ENCODE measurements around the gene ATP6V1G3. TPM values are rescaled to one million over a fixed set of nuclear protein-coding genes. Genes with fewer than 3 reads are reported as not detected.

The ATP6V1G3 gene
- total and polyA plus RNA-seq, 2 of the 4 experiments (the other 2 are of a cell fraction) = not detected

DNA sequence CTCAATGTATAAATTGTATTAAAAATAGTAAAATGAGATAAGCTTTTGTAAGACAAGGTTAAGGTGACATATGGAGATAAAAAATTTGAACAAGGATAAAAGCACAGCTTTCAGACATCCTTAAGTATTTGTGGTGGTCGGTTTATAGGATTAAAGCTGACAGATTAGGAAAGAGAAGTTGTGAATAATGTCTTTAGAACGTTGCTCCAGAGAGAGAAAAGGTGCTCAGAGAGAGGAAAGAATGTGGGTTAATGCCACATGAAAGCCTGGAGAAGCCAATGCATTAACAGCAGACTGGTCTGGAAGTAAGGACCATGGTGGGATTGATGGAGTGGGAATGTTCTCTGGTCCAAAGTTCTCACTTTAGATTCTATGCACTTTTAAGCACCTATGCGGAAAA is 44.8 kb downstream of the ATP6V1G3 start:
- H4K8ac ChIP-seq (ENCODE audit: low read depth in 2 of 2, low read length in 2 of 2) = peak overlapping the region; percentile 9 to 86; a peak in 3 of 4 replicates
- H3K23ac ChIP-seq (ENCODE audit: low read depth, low read length) = peak overlapping the region; percentile 63
- H3K4me1 ChIP-seq (ENCODE audit: control insufficient read depth, insufficient read depth, low read length) = peaks cover 31% of the 10 kb centered on the region
- no peaks in the 10 kb centered on the region for H3K36me3 ChIP-seq (ENCODE audit: control insufficient read depth, insufficient read depth, low read length)
- peak overlapping the region; percentile 95; the same call in 1 of the 2 replicates for H2AK5ac ChIP-seq (ENCODE audit: low read depth, low read length)
- no peak for TF ChIP-seq POLR2A (IDR thresholded peaks at IDR 0.05; ENCODE audit: low read depth, low read length)
- TF ChIP-seq USF2 (IDR thresholded peaks at IDR 0.05; ENCODE audit: low read depth, low read length) = no peak
- no peak for TF ChIP-seq SMC3 (IDR thresholded peaks at IDR 0.05; ENCODE audit: low read depth, low read length)
- TF ChIP-seq RFX5 (IDR thresholded peaks at IDR 0.05; ENCODE audit: low read depth, low read length) = no peak
- no peak for TF ChIP-seq NFE2L2 (IDR thresholded peaks at IDR 0.05; ENCODE audit: low read depth, low read length)
- no peak for TF ChIP-seq CHD1 (IDR thresholded peaks at IDR 0.05; ENCODE audit: low read depth, low read length)
- no peak for TF ChIP-seq MXI1 (IDR thresholded peaks at IDR 0.05; ENCODE audit: borderline replicate concordance, low read depth, low read length)
- TF ChIP-seq CEBPB (IDR thresholded peaks at IDR 0.05; ENCODE audit: low read depth, low read length) = no peak
- TF ChIP-seq MAZ (IDR thresholded peaks at IDR 0.05; ENCODE audit: borderline replicate concordance, low read depth, low read length) = no peak
- no peak for TF ChIP-seq RCOR1 (IDR thresholded peaks at IDR 0.05; ENCODE audit: insufficient replicate concordance, low read length)
- no peak for TF ChIP-seq FOS (IDR thresholded peaks at IDR 0.05; ENCODE audit: low read depth, low read length)
- TF ChIP-seq, protein P1, sequence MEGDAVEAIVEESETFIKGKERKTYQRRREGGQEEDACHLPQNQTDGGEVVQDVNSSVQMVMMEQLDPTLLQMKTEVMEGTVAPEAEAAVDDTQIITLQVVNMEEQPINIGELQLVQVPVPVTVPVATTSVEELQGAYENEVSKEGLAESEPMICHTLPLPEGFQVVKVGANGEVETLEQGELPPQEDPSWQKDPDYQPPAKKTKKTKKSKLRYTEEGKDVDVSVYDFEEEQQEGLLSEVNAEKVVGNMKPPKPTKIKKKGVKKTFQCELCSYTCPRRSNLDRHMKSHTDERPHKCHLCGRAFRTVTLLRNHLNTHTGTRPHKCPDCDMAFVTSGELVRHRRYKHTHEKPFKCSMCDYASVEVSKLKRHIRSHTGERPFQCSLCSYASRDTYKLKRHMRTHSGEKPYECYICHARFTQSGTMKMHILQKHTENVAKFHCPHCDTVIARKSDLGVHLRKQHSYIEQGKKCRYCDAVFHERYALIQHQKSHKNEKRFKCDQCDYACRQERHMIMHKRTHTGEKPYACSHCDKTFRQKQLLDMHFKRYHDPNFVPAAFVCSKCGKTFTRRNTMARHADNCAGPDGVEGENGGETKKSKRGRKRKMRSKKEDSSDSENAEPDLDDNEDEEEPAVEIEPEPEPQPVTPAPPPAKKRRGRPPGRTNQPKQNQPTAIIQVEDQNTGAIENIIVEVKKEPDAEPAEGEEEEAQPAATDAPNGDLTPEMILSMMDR (conservative IDR thresholded peaks at IDR 0.05; ENCODE audit: low read depth, low read length) = no peak
- TF ChIP-seq RAD21 (IDR thresholded peaks at IDR 0.05; ENCODE audit: low read length) = no peak
- 60% methylated on average over 1 of the region's 3 CpGs; no CpG with 5 or more reads in 1 of the 2 experiments for WGBS, 2 experiments (ENCODE audit: extremely low coverage in 2 of 2, insufficient read length in 1 of 2)
- H4K20me1 ChIP-seq (ENCODE audit: insufficient read depth, low read length) = no peaks in the 10 kb centered on the region
- H2AK9ac ChIP-seq (replicated peaks; ENCODE audit: low read depth, low read length, poor library complexity) = no peak overlapping the region
- ATAC-seq (ENCODE audit: low read depth) (no peak), DNase-seq (no peak)
- no peaks in the 10 kb centered on the region for H3K27me3 ChIP-seq (ENCODE audit: control insufficient read depth, insufficient read depth, low read length)
- H3K27ac ChIP-seq (ENCODE audit: insufficient read depth, low read length) = no peak overlapping the region
- no peak overlapping the region for H2AFZ ChIP-seq (replicated peaks; ENCODE audit: low read length, poor library complexity)
- no peak overlapping the region for H3K56ac ChIP-seq (ENCODE audit: extremely low read depth, insufficient read depth, low read length)
- peak overlapping the region; percentile 96 for H4K91ac ChIP-seq (ENCODE audit: insufficient read depth, low read depth, low read length)
- intact Hi-C loops (cut with micrococcal nuclease) (loop anchor here (2.0 kb wide), 1 partner anchor 173 kb away; no protein-coding TSS in a partner anchor), in situ Hi-C loops (cut with MboI; ENCODE audit: low sequenced_read_pairs) (no loop called here), dilution Hi-C loops (cut with HindIII; ENCODE audit: low sequenced_read_pairs, unreplicated experiment) (no loop called here)
- H3K18ac ChIP-seq (ENCODE audit: low read depth, low read length) = peak overlapping the region; percentile 96; the same call in 1 of the 2 replicates
- peak overlapping the region; percentile 99 for H2BK15ac ChIP-seq (ENCODE audit: low read depth, low read length)
- H3K9me1 ChIP-seq (ENCODE audit: insufficient read depth, low read length) = peaks cover 34% of the 10 kb centered on the region
- ChIA-PET CTCF (no interaction called here), POLR2A (ENCODE audit: unreplicated experiment) (no interaction called here)
- BruUV-seq (replicated peaks) = no TSS peak
- H4K5ac ChIP-seq (ENCODE audit: low read depth, low read length) = peak overlapping the region; percentile 75; the same call in 1 of the 2 replicates
- no peak overlapping the region for H3K4me2 ChIP-seq (ENCODE audit: low read depth, low read length)
- no peaks in the 10 kb centered on the region for H3K9me3 ChIP-seq (ENCODE audit: control insufficient read depth, insufficient read depth, low read length)
- no peak overlapping the region for H3K4me3 ChIP-seq (ENCODE audit: insufficient read depth, low read depth, low read length)
- H3K4ac ChIP-seq (ENCODE audit: low read depth, low read length) = peak overlapping the region; percentile 95
- peak overlapping the region; percentile 45 for H2BK5ac ChIP-seq (ENCODE audit: low read depth, low read length, poor library complexity, severe bottlenecking)
- peak overlapping the region; percentile 78; the same call in 1 of the 2 replicates for H3K14ac ChIP-seq (replicated peaks; ENCODE audit: low read depth, low read length)
- peak overlapping the region; percentile 96 for H2BK120ac ChIP-seq (ENCODE audit: low read depth, low read length)
- no peak overlapping the region for H3K9ac ChIP-seq (ENCODE audit: low read depth, low read length)
- peak overlapping the region; percentile 95 for H2BK20ac ChIP-seq (ENCODE audit: low read depth, low read length)
- no peaks in the 10 kb centered on the region; a peak in 2 of 4 replicates for H3K79me1 ChIP-seq (ENCODE audit: low read depth in 1 of 2, low read length in 2 of 2)

All from IMR-90 (cell line).